Thymus (tissue), 11 donors: ENCODE measurements around the gene THY1. TPM values are rescaled to one million over a fixed set of nuclear protein-coding genes. Genes with fewer than 3 reads are reported as not detected.

Experiments
- DNase-seq, 9 donors: peaks; one replicate each; pipeline ENCODE4 v3.0.0-alpha.2; 2013; ENCODE audit warnings: low spot score in 9 of 9, low read depth in 6 of 9, missing footprints in 1 of 9
- H3K27ac ChIP-seq, 2 donors: one replicate each; pipeline ENCODE4 v1.5.1; 2013; ENCODE audit warnings: control low read depth in 1 of 2, low read depth in 1 of 2, low read length in 1 of 2, mild to moderate bottlenecking in 1 of 2, moderate library complexity in 1 of 2
- H3K27me3 ChIP-seq, 2 donors: one replicate each; pipeline ENCODE4 v1.5.1; 2013; ENCODE audit warnings: low read length in 1 of 2; ENCODE audit not compliant: control insufficient read depth in 2 of 2, insufficient read depth in 1 of 2
- H3K36me3 ChIP-seq, 2 donors: one replicate each; pipeline ENCODE4 v1.5.1; 2013; ENCODE audit warnings: low read length in 1 of 2, mild to moderate bottlenecking in 1 of 2, moderate library complexity in 1 of 2; ENCODE audit not compliant: control insufficient read depth in 2 of 2, insufficient read depth in 2 of 2
- H3K4me1 ChIP-seq, 2 donors: one replicate each; pipeline ENCODE4 v1.5.1; 2013; ENCODE audit warnings: low read length in 2 of 2; ENCODE audit not compliant: control insufficient read depth in 2 of 2, insufficient read depth in 2 of 2
- H3K4me3 ChIP-seq, 2 donors: one replicate each; pipeline ENCODE4 v1.5.1; 2013; ENCODE audit warnings: low read length in 2 of 2, control low read depth in 1 of 2, mild to moderate bottlenecking in 1 of 2
- H3K9me3 ChIP-seq, 2 donors: one replicate each; pipeline ENCODE4 v1.5.1; 2013; ENCODE audit warnings: low read length in 1 of 2, mild to moderate bottlenecking in 1 of 2; ENCODE audit not compliant: control insufficient read depth in 2 of 2, insufficient read depth in 1 of 2
- WGBS: extraction: QIAGEN DNeasy Blood & Tissue Kit; methylation state at CpG from one replicate; pipeline ENCODE4 v1.1.7; 2013; 5-methylcytosine and 5-hydroxymethylcytosine counted together
- polyA plus RNA-seq: library from polyadenylated mRNA; stranded (reverse); fragments of 200-250 nt; gene quantifications from one replicate; pipeline ENCODE4 v1.2.3, GENCODE V29; 2013
- total RNA-seq: library from RNA; stranded (reverse); fragments of 120-200 nt; gene quantifications from one replicate; pipeline ENCODE4 v1.2.4, GENCODE V29; 2013
- donor health status: healthy.

Gene THY1
- total and polyA plus RNA-seq, 2 donors, result 15.3 to 88.8 TPM

DNA sequence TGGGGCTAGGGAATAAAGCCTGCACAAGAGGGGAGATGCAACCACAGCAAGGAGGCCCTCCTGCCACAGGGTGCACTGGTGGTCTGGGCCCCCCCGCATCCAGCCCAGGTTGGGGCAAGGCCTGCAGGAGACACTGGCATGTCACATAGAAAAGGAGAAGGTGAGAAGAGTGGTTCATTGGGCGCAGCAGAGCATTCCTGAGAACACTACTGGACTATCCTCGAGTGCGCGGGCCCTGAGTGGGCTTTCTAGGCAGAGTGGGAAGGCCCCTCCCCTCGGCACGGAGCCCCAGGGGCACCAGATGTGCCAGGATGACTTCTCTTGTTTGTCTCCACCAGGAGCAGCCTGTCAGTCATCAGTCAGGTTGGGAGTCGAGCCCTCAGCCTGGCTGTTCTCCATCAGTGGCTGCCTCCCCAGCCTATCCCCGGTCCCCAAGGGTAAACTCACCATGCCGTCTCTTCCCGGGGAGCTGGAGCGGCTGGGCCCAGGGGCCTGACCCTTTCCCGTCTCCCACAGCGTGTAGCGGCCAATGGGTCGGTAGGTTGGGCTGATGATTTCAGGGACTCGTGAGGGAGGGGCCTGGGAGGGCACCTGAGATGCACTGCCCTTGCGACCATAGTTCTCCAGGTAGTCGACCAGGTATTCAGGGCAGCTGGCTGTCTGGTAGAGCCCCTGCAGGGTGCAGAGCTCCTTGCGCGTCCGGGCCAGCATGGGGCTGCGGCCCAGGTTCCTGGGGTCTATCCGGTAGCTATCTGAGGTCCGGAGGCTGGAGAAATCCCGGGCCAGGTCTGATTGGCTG lies 50.5 kb downstream of the THY1 start:
- H3K36me3 ChIP-seq, result no peaks in the 10 kb centered on the region
- H3K27me3 ChIP-seq, result peaks cover 0 to 23% of the 10 kb centered on the region in 2 donors
- 97% methylated on average over 26 of the region's 26 CpGs for WGBS
- no peak overlapping the region for H3K4me3 ChIP-seq
- no peak for DNase-seq
- H3K4me1 ChIP-seq, result peaks cover 0 to 20% of the 10 kb centered on the region in 2 donors
- no peak overlapping the region for H3K27ac ChIP-seq
- no peaks in the 10 kb centered on the region for H3K9me3 ChIP-seq

DNA sequence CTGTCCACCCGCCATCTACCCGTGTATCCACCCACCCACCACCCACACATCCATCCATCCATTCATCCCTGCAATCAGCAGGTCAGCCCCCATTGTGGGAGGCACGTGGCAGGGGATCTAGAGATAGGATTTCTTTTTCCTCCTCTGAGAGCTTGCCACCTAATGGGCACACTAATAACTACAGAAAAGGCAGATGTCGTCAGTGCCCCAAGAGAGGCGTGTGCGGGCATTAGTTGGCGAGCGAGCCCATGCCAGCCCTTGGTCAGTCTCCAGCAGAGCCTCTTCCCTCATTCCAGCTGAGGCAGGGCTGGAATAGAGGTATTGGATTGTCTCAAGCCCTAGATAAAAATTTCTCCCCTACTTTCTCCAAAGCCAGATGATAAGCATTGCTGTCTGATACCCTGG lies 51.2 kb downstream of the THY1 start:
- Histone ChIP-seq H3K27me3 (peaks cover 0 to 30% of the 10 kb centered on the region in 2 donors), H3K4me3 (no peak overlapping the region), H3K4me1 (peaks cover 0 to 15% of the 10 kb centered on the region in 2 donors), H3K36me3 (no peaks in the 10 kb centered on the region), H3K9me3 (no peaks in the 10 kb centered on the region), H3K27ac (no peak overlapping the region)
- DNase-seq, result no peak
- 83% methylated on average over 8 of the region's 8 CpGs for whole genome bisulfite sequencing

DNA sequence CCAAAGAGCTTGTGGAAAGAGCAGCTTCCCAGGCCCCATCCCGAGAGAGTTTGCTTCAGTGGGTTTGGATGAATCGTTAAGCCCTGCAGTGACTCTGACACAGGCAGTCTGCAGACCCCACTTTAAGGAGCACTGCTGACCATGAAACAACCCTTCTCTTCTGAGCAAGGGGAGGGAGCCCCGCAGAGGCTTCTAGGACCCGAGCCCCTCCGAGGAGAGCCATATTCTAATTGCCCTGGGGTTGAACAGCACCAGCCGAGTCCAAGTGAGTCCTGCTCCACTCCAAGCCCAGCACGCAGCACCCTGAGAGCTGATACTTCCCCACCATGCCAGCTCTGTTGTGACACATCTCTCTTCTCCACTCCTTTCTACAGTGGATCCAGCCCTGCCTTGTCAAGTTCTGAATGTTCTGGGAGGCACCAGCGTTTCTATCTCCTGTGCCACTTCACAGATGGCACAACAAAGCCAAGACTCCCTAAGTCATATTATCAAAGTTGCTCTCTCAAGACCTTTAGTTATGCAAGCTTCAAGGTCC lies 51.8 kb downstream of the THY1 start:
- WGBS, result 92% methylated on average over 8 of the region's 8 CpGs
- Histone ChIP-seq H3K27ac (no peak overlapping the region), H3K4me1 (peaks cover 0 to 10% of the 10 kb centered on the region in 2 donors), H3K9me3 (no peaks in the 10 kb centered on the region), H3K27me3 (peaks cover 0 to 35% of the 10 kb centered on the region in 2 donors), H3K4me3 (no peak overlapping the region), H3K36me3 (no peaks in the 10 kb centered on the region)
- DNase-seq, result no peak

GRCh38 chr11:119370486-119371046 lies 52.4 kb downstream of the THY1 start:
- no peak for DNase-seq
- no peak overlapping the region for H3K4me3 ChIP-seq
- no peaks in the 10 kb centered on the region for H3K36me3 ChIP-seq
- H3K9me3 ChIP-seq, result no peaks in the 10 kb centered on the region
- no peak overlapping the region for H3K27ac ChIP-seq
- WGBS, result 93% methylated on average over 8 of the region's 8 CpGs
- H3K4me1 ChIP-seq, result peaks cover 0 to 8% of the 10 kb centered on the region in 2 donors
- peaks cover under 1 to 40% of the 10 kb centered on the region in 2 donors for H3K27me3 ChIP-seq

GRCh38 chr11:119369132-119369925 lies 53.6 kb downstream of the THY1 start:
- WGBS, result 95% methylated on average over 13 of the region's 13 CpGs
- Histone ChIP-seq H3K4me1 (peaks cover 0 to 10% of the 10 kb centered on the region in 2 donors), H3K27ac (no peak overlapping the region), H3K9me3 (no peaks in the 10 kb centered on the region), H3K4me3 (no peak overlapping the region), H3K27me3 (peaks cover 13 to 52% of the 10 kb centered on the region in 2 donors), H3K36me3 (no peaks in the 10 kb centered on the region)
- no peak for DNase-seq

DNA sequence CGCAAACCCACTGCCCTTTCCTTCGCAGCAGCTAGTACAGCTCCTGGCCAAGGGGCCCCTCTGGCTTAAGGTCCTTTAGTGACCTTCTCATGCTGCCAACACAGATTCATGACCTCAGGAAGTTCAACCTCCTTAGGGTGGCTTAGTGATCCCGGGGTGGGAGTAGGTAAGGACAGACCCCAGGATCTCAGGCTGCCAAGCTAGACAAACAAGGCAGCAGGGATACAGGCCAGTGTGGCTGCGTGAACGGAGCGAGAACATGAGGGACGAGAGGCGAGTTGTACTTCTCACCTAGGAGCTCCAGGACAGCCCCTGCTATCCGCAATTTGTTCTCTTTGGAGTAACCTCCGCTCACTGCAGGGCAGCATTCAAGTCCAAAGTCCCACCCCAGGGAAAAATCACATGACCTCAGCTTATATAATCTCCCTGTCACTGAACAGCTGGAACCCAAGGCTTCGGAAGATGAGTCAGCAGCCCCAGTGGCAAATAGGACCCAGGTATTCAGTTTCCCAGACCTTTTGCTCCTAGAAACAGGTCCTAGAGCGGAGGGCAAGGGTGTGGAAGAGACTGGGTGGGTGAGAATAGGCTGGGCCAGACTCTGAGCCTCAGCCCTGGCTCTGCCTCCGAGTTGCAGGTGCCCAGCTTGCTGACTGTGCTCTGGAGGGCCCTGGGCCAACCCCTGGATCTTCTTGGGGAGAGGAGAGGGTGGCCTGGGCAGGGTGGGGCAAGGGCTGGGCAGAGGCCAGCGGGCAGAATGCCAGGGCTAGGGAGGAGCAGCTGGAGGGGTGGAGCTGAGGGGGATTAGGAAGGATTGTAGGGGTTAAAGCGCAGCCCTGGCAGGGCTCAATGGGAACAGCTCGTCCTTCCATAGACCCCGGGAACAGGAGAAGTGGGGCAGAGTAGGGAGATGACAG lies 54.6 kb downstream of the THY1 start:
- Histone ChIP-seq H3K27ac (no peak overlapping the region), H3K4me1 (peaks cover 0 to 14% of the 10 kb centered on the region in 2 donors), H3K4me3 (no peak overlapping the region), H3K36me3 (no peaks in the 10 kb centered on the region), H3K27me3 (peaks cover 21 to 61% of the 10 kb centered on the region in 2 donors), H3K9me3 (no peaks in the 10 kb centered on the region)
- DNase-seq, result no peak
- WGBS, result 84% methylated on average over 17 of the region's 17 CpGs

DNA sequence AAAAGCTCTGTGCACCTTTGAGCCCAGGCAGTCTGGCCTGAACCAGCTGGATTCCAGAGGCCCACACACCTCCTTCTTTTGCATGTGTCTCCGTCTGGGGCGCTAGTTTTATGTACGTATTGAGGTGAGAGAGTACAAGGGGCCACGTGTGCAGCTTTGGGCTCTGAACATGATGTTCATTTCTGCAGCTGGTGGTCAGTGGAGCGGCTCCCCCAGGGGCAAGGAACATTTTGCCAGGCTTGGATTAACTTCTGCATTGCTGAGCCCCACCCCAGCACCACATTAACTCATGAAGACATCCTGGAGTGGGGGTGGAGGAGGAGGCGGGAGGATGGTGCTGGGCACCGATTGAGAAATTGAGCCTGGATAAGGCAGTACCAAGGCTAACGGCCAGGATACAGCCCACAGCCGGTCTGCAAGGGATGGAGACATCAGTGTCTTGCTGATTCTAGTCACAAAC lies 55.3 kb downstream of the THY1 start:
- WGBS, result 96% methylated on average over 9 of the region's 9 CpGs

More for the DNA sequence above, 55.3 kb downstream of the THY1 start:
- no peaks in the 10 kb centered on the region for H3K36me3 ChIP-seq
- no peak overlapping the region for H3K4me3 ChIP-seq
- peaks cover 28 to 68% of the 10 kb centered on the region in 2 donors for H3K27me3 ChIP-seq
- no peak for DNase-seq
- H3K27ac ChIP-seq, result no peak overlapping the region
- H3K4me1 ChIP-seq, result peaks cover 0 to 13% of the 10 kb centered on the region in 2 donors
- no peaks in the 10 kb centered on the region for H3K9me3 ChIP-seq
